Measurements from ENCODE around the gene CEMIP2.

Gene CEMIP2

GRCh38 chr9:71791875-71792274 is 23.6 kb upstream of the CEMIP2 start:
- Histone ChIP-seq H2AFZ (ENCODE audit: low read depth) (no peak overlapping the region), H3K27me3 (ENCODE audit: insufficient read depth, low read depth) (no peaks in the 10 kb centered on the region), H3K4me2 (no peak overlapping the region), H3K27ac (no peak overlapping the region), H3K79me2 (ENCODE audit: insufficient read depth, low read depth) (no peaks in the 10 kb centered on the region), H3K4me1 (ENCODE audit: low read depth, poor library complexity, severe bottlenecking) (no peaks in the 10 kb centered on the region), H3K4me3 (IDR thresholded peaks at IDR 0.05; ENCODE audit: insufficient read depth, low read depth, low read length) (no peak overlapping the region), H4K20me1 (ENCODE audit: insufficient read depth) (no peaks in the 10 kb centered on the region), H3K9ac (no peak overlapping the region), H3K36me3 (ENCODE audit: insufficient read depth) (no peaks in the 10 kb centered on the region)
- no peak for TF ChIP-seq CTCF (conservative IDR thresholded peaks at IDR 0.05; ENCODE audit: low read depth, low read length)

- Histone ChIP-seq H3K9ac (no peak overlapping the region), H3K4me1 (ENCODE audit: low read depth, poor library complexity, severe bottlenecking) (no peaks in the 10 kb centered on the region), H3K79me2 (ENCODE audit: insufficient read depth, low read depth) (no peaks in the 10 kb centered on the region), H3K27ac (no peak overlapping the region), H2AFZ (ENCODE audit: low read depth) (no peak overlapping the region), H4K20me1 (ENCODE audit: insufficient read depth) (no peaks in the 10 kb centered on the region), H3K4me2 (no peak overlapping the region), H3K27me3 (ENCODE audit: insufficient read depth, low read depth) (no peaks in the 10 kb centered on the region), H3K4me3 (IDR thresholded peaks at IDR 0.05; ENCODE audit: insufficient read depth, low read depth, low read length) (no peak overlapping the region), H3K36me3 (ENCODE audit: insufficient read depth) (no peaks in the 10 kb centered on the region)
- no peak for TF ChIP-seq CTCF (conservative IDR thresholded peaks at IDR 0.05; ENCODE audit: low read depth, low read length)
Measured at GRCh38 chr9:71790296-71790695, 22.0 kb upstream of the CEMIP2 start.

DNA sequence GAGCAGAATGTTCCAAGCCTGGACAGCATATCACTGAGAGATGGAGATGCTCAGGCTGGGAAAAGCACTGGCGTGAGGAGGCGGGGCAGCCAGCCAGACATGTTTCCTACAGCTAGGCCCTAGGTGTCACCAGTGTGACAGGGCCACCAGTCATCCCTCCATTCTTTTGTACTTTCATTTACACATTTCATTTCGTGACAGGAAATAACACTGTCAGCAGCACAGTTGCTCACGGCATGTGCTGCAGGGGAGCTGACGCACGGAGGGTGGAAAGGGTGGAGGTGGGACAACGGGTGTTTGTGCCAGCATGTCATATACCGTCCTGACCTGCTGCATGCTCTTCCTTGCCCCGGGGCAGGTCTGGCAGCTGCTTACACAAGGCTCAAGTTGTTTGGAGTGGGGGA is 14.8 kb upstream of the CEMIP2 start:
- no peak overlapping the region for H3K9ac ChIP-seq
- no peaks in the 10 kb centered on the region for H3K27me3 ChIP-seq (ENCODE audit: insufficient read depth, low read depth)
- H3K79me2 ChIP-seq (ENCODE audit: insufficient read depth, low read depth), result no peaks in the 10 kb centered on the region
- TF ChIP-seq CTCF (conservative IDR thresholded peaks at IDR 0.05; ENCODE audit: low read depth, low read length), result no peak
- no peak overlapping the region for H2AFZ ChIP-seq (ENCODE audit: low read depth)
- H3K27ac ChIP-seq, result no peak overlapping the region
- no peaks in the 10 kb centered on the region for H3K4me1 ChIP-seq (ENCODE audit: low read depth, poor library complexity, severe bottlenecking)
- H3K4me3 ChIP-seq (IDR thresholded peaks at IDR 0.05; ENCODE audit: insufficient read depth, low read depth, low read length), result no peak overlapping the region
- H4K20me1 ChIP-seq (ENCODE audit: insufficient read depth), result no peaks in the 10 kb centered on the region
- H3K36me3 ChIP-seq (ENCODE audit: insufficient read depth), result no peaks in the 10 kb centered on the region
- H3K4me2 ChIP-seq, result no peak overlapping the region

DNA sequence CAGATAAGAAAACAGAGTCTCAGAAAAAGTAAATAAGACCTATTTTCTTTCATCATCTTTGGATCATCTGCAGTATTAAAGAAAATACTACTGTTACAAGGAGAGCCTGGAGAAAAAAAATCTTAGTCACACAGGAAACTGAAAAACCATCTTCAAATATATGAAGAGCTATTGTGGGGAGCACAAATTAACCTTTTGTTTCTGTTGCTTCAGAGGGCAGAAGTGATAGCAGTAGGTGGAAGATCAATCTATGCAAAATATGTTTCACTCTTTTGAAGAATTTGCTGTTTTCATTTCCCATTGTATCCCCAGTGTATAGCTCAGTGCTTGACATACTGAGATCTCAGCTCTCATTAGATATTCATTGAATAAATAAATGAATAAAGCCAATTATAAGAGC is 13.1 kb upstream of the CEMIP2 start:
- no peak overlapping the region for H3K9ac ChIP-seq

More for the DNA sequence above, 13.1 kb upstream of the CEMIP2 start:
- TF ChIP-seq CTCF (conservative IDR thresholded peaks at IDR 0.05; ENCODE audit: low read depth, low read length), result no peak
- Histone ChIP-seq H3K4me3 (IDR thresholded peaks at IDR 0.05; ENCODE audit: insufficient read depth, low read depth, low read length) (no peak overlapping the region), H2AFZ (ENCODE audit: low read depth) (no peak overlapping the region), H3K27ac (no peak overlapping the region), H3K36me3 (ENCODE audit: insufficient read depth) (no peaks in the 10 kb centered on the region), H3K27me3 (ENCODE audit: insufficient read depth, low read depth) (no peaks in the 10 kb centered on the region), H3K4me2 (no peak overlapping the region), H4K20me1 (ENCODE audit: insufficient read depth) (no peaks in the 10 kb centered on the region), H3K4me1 (ENCODE audit: low read depth, poor library complexity, severe bottlenecking) (no peaks in the 10 kb centered on the region), H3K79me2 (ENCODE audit: insufficient read depth, low read depth) (no peaks in the 10 kb centered on the region)
